ENCODE results near the gene CRY2.

DNA sequence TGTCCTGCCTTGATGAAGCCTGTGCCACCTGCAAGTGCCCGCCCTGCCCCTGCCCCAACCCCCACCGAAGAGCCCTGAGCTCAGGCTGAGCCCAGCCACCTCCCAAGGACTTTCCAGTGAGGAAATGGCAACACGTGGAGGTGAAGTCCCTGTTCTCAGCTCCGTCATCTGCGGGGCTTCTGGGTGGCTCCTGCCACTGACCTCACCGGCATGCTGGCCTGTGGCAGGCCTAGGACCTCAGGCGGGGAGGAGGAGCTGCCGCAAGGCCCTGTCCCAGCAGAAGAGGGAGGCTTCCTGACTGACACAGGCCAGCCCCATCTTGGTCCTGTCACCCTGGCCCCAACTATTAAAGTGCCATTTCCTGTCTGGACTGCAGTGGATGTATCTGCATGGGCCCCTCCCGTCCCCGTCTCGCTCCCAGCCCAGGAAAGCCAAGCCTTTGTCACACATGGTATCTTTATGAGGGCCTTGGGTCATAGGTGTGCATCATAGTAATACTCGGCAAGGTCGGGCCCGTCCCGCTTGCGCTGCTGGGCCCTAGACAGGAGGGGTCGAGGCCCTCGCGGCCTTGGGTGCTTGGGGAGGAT lies 58.9 kb downstream of the CRY2 start:
- no peak for TF ChIP-seq CTCF (IDR thresholded peaks at IDR 0.05 in 4 of 5, conservative IDR thresholded peaks at IDR 0.05 in 1 of 5)
- no peak for TF ChIP-seq POLR2A (IDR thresholded peaks at IDR 0.05)

Data from gastrocnemius medialis (tissue), 4 donors.